MM.1S (cell line): ENCODE results near the gene ADCY2.

Experiments
- CTCF ChIP-seq: fragments of 300-600 bp; sonication (generic); IDR thresholded peaks from 2 replicates; pipeline ENCODE4 v1.5.1; 2016; ENCODE audit warnings: antibody characterized with exemption, low read length, mixed read lengths
- EZH2 ChIP-seq: fragments of 300-600 bp; sonication (generic); optimal IDR thresholded peaks from 2 replicates; pipeline ENCODE3; 2017; ENCODE audit warnings: low read depth, mild to moderate bottlenecking, antibody characterized with exemption, low read length, mixed read lengths
- EZH2phosphoT487 ChIP-seq: fragments of 300-600 bp; sonication (generic); IDR thresholded peaks from 2 replicates; pipeline ENCODE4 v1.6.1; 2018; ENCODE audit warnings: antibody characterized with exemption, low read length

- TF ChIP-seq CTCF (no peak), EZH2 (no peak), EZH2phosphoT487 (no peak)
Observed at GRCh38 chr5:7529880-7530279, 133.9 kb downstream of the ADCY2 start.
